T47D (cell line): ENCODE measurements around the gene SLC38A11.
"Not testable (repeated sequence)": the region's sequence is repeated elsewhere in the genome, so short reads cannot be mapped to it uniquely, and the experiment has no call there.

Source experiments
- DNase-seq, 2 experiments: peaks; one replicate each; pipeline versions ENCODE4 v3.0.0 to v3.0.0-alpha.2; 2011 to 2012; ENCODE audit warnings: low read depth in 1 of 2, low spot score in 1 of 2
- JUND ChIP-seq: IDR thresholded peaks from 2 replicates; pipeline ENCODE4 v1.6.1; 2012; ENCODE audit warnings: low read depth
- in situ Hi-C: cut with HindIII; loops from 2 replicates; pipeline ENCODE4 v1.10.0; 2016; ENCODE audit warnings: low sequenced_read_pairs, low pct_unique_long_range_greater_than_20kb

The SLC38A11 gene

GRCh38 chr2:164954954-164955701 lies at the start of gene SLC38A11:
TSS of gene SLC38A11 (minus strand) at chr2:164955525. CDS start at chr2:164955247, 278 bp downstream.
- in situ Hi-C loops = no loop called here
- DNase-seq = peak; percentile 3 to 6
- no peak for TF ChIP-seq JUND

- no peak for DNase-seq
- in situ Hi-C loops = no loop called here
- no peak for TF ChIP-seq JUND
These were observed 48.3 kb upstream of the SLC38A11 start for GRCh38 chr2:165003443-165004130.

- no peak for DNase-seq
- in situ Hi-C loops = no loop called here
- no peak for TF ChIP-seq JUND
These were observed 47.3 kb upstream of the SLC38A11 start for GRCh38 chr2:165002638-165003037.

- in situ Hi-C loops, DNase-seq: not testable (repeated sequence)
These were observed 39.5 kb upstream of the SLC38A11 start for GRCh38 chr2:164994664-164995299.

- DNase-seq = no peak
- in situ Hi-C loops = no loop called here
- no peak for TF ChIP-seq JUND
These were observed 38.1 kb upstream of the SLC38A11 start for GRCh38 chr2:164993287-164994016.

GRCh38 chr2:164992818-164993217 lies 37.5 kb upstream of the SLC38A11 start:
- in situ Hi-C loops = no loop called here
- DNase-seq = peak in 1 of 2 experiments; percentile 75
- no peak for TF ChIP-seq JUND

GRCh38 chr2:164992093-164992454 lies 36.7 kb upstream of the SLC38A11 start:
- DNase-seq = not testable (repeated sequence)

GRCh38 chr2:164991361-164992092 lies 36.2 kb upstream of the SLC38A11 start:
- DNase-seq, in situ Hi-C loops: not testable (repeated sequence)

More at GRCh38 chr2:164992093-164992454, 36.7 kb upstream of the SLC38A11 start:
- in situ Hi-C loops = not testable (repeated sequence)

GRCh38 chr2:164990953-164991352 lies 35.6 kb upstream of the SLC38A11 start:
- DNase-seq, in situ Hi-C loops: not testable (repeated sequence)

- DNase-seq, in situ Hi-C loops: not testable (repeated sequence)
These were observed 33.5 kb upstream of the SLC38A11 start for GRCh38 chr2:164988805-164989204.

- in situ Hi-C loops, DNase-seq: not testable (repeated sequence)
These were observed 30.7 kb upstream of the SLC38A11 start for GRCh38 chr2:164986027-164986426.

- no peak for TF ChIP-seq JUND
- in situ Hi-C loops = no loop called here
- DNase-seq = no peak
These were observed 29.1 kb upstream of the SLC38A11 start for GRCh38 chr2:164984428-164984827.
